ENCODE data around the gene SETBP1. TPM values are rescaled to one million over a fixed set of nuclear protein-coding genes. Genes with fewer than 3 reads are reported as not detected.

SETBP1 gene
- total RNA-seq, 2 donors from 2014 or later = 17.3 to 20.1 TPM

DNA sequence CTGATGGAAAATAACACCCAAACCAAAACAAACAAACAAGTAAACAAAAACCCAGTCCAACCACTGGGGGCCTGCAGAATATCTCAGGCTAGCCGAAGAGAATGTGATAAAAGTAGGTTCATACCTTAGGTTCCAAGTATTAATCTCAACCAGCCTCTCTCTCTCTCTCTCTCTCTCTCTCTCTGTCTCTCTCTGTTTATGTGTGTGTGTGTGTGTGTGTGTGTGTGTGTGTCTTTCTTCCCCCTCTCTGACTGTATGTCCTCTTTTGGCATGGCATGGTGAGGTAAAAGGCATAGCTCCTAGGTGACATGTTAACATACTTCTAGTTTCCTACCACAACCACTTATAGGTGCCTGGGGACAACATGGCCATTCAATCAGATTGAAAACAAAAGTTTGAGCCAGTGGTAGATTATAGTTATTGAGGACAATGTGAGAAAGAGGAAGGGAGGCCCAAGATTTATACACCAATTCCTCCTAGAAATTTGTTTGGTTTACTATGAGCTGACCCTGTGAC is 93.0 kb downstream of the SETBP1 start:
- Histone ChIP-seq H3K27ac (ENCODE audit: low read depth, low read length) (no peak overlapping the region), H3K36me3 (ENCODE audit: control insufficient read depth, insufficient read depth, low read length) (peaks cover 3% of the 10 kb centered on the region), H3K9me3 (ENCODE audit: control insufficient read depth, low read length) (no peaks in the 10 kb centered on the region), H3K4me1 (ENCODE audit: control insufficient read depth, insufficient read depth, low read length) (peaks cover 16% of the 10 kb centered on the region), H3K27me3 (ENCODE audit: control insufficient read depth, insufficient read depth, low read length, poor library complexity, severe bottlenecking) (no peaks in the 10 kb centered on the region), H3K4me3 (ENCODE audit: low read length) (no peak overlapping the region), H3K9ac (ENCODE audit: extremely low read depth, low read length, poor library complexity, severe bottlenecking) (no peak overlapping the region)
- no peak overlapping the region for H3K27ac Mint-ChIP-seq
- no peaks in the 10 kb centered on the region for H3K27me3 Mint-ChIP-seq (ENCODE audit: insufficient read depth)
- no peaks in the 10 kb centered on the region for H3K9me3 Mint-ChIP-seq
- 100% methylated on average over 1 of the region's 1 CpG; no CpG with 5 or more reads in 1 of the 2 experiments for WGBS, 2 experiments (ENCODE audit: insufficient coverage in 1 of 2, insufficient read length in 1 of 2)
- no peak overlapping the region for H3K4me3 Mint-ChIP-seq
- no peaks in the 10 kb centered on the region for H3K36me3 Mint-ChIP-seq (ENCODE audit: low read depth)
- peaks cover 41% of the 10 kb centered on the region for H3K4me1 Mint-ChIP-seq
- no peak for DNase-seq
- TF ChIP-seq, protein P1, sequence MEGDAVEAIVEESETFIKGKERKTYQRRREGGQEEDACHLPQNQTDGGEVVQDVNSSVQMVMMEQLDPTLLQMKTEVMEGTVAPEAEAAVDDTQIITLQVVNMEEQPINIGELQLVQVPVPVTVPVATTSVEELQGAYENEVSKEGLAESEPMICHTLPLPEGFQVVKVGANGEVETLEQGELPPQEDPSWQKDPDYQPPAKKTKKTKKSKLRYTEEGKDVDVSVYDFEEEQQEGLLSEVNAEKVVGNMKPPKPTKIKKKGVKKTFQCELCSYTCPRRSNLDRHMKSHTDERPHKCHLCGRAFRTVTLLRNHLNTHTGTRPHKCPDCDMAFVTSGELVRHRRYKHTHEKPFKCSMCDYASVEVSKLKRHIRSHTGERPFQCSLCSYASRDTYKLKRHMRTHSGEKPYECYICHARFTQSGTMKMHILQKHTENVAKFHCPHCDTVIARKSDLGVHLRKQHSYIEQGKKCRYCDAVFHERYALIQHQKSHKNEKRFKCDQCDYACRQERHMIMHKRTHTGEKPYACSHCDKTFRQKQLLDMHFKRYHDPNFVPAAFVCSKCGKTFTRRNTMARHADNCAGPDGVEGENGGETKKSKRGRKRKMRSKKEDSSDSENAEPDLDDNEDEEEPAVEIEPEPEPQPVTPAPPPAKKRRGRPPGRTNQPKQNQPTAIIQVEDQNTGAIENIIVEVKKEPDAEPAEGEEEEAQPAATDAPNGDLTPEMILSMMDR (conservative IDR thresholded peaks at IDR 0.05) = no peak

DNA sequence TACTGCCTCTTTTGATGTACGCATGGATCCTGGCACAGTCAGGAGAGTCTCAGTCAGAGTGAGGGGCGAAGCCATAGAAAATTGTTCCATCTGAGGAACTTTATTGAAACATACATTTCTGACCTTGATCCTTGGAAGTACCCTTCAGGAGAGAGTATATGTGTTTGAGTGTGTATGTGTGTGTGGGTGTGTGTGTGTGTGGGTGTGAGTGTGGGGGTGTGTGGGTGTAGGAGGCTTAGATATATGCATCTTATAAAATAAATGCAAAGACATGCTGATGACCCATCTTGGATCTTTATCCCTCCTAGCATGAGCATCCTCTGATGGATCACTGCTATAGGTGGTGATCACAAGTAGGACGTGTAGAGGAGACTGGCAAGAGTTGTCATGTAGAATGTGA is 93.5 kb downstream of the SETBP1 start:
- H3K4me3 ChIP-seq (ENCODE audit: low read length) = no peak overlapping the region
- no peak for DNase-seq
- Mint-ChIP-seq H3K36me3 (ENCODE audit: low read depth) (no peaks in the 10 kb centered on the region), H3K27me3 (ENCODE audit: insufficient read depth) (no peaks in the 10 kb centered on the region), H3K9me3 (no peaks in the 10 kb centered on the region), H3K4me1 (peaks cover 46% of the 10 kb centered on the region), H3K4me3 (no peak overlapping the region), H3K27ac (no peak overlapping the region)
- H3K27ac ChIP-seq (ENCODE audit: low read depth, low read length) = no peak overlapping the region
- H3K9ac ChIP-seq (ENCODE audit: extremely low read depth, low read length, poor library complexity, severe bottlenecking) = no peak overlapping the region
- H3K36me3 ChIP-seq (ENCODE audit: control insufficient read depth, insufficient read depth, low read length) = peaks cover 3% of the 10 kb centered on the region
- WGBS, 2 experiments (ENCODE audit: insufficient coverage in 1 of 2, insufficient read length in 1 of 2) = 93 to 100% methylated on average over 3 of the region's 3 CpGs
- TF ChIP-seq, protein P1 (conservative IDR thresholded peaks at IDR 0.05) = no peak
- H3K27me3 ChIP-seq (ENCODE audit: control insufficient read depth, insufficient read depth, low read length, poor library complexity, severe bottlenecking) = no peaks in the 10 kb centered on the region
- no peaks in the 10 kb centered on the region for H3K9me3 ChIP-seq (ENCODE audit: control insufficient read depth, low read length)
- peaks cover 21% of the 10 kb centered on the region for H3K4me1 ChIP-seq (ENCODE audit: control insufficient read depth, insufficient read depth, low read length)

DNA sequence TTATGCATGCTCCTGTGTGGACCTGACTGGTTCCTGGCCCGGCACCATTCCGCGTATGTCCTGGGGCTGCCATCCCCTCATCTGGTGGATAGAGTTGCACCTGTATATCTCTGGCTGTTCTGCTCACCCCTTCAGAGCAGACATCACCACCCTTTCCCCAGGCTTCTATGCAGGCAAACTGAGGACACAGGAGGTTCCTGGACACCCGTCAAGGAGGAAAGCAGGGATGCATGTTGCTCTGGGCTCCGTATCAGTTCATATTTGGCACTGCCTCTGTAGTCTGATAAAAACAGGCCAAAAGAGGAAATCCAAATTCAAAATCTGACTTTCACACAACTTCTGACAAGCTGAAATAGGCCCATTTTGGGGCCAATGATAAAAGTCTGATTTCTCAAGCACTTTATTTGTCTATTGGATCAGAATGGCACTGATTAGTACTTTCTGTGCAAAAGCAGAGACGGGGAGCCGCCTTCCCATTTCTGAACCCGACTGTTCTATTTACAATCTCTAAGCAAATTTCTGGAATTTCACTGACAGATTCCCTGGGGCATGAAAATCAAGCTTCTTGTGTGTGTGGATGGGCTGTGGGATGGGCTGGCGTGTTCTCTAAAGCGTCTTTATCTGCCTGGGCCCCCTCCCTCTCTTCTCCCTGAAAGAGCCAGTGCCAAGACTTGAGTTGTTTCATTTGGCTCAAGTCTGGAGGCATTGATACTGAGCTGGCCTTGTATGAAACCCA is 96.9 kb downstream of the SETBP1 start:
- no peaks in the 10 kb centered on the region for H3K36me3 Mint-ChIP-seq (ENCODE audit: low read depth)
- Histone ChIP-seq H3K27me3 (ENCODE audit: control insufficient read depth, insufficient read depth, low read length, poor library complexity, severe bottlenecking) (no peaks in the 10 kb centered on the region), H3K9ac (ENCODE audit: extremely low read depth, low read length, poor library complexity, severe bottlenecking) (no peak overlapping the region), H3K9me3 (ENCODE audit: control insufficient read depth, low read length) (no peaks in the 10 kb centered on the region), H3K4me3 (ENCODE audit: low read length) (no peak overlapping the region), H3K36me3 (ENCODE audit: control insufficient read depth, insufficient read depth, low read length) (no peaks in the 10 kb centered on the region), H3K27ac (ENCODE audit: low read depth, low read length) (no peak overlapping the region), H3K4me1 (ENCODE audit: control insufficient read depth, insufficient read depth, low read length) (peaks cover 16% of the 10 kb centered on the region)
- H3K9me3 Mint-ChIP-seq = no peaks in the 10 kb centered on the region
- peaks cover 41% of the 10 kb centered on the region for H3K4me1 Mint-ChIP-seq
- H3K27ac Mint-ChIP-seq = no peak overlapping the region
- WGBS, 2 experiments (ENCODE audit: insufficient coverage in 1 of 2, insufficient read length in 1 of 2) = 94 to 100% methylated on average over 6 to 10 of the region's 10 CpGs
- TF ChIP-seq, protein P1 (conservative IDR thresholded peaks at IDR 0.05) = no peak
- no peak overlapping the region for H3K4me3 Mint-ChIP-seq
- DNase-seq = no peak
- H3K27me3 Mint-ChIP-seq (ENCODE audit: insufficient read depth) = peaks cover 5% of the 10 kb centered on the region

Data from endodermal cell (in vitro differentiated cells).